ENCODE results near the gene LSMEM2. TPM values are rescaled to one million over a fixed set of nuclear protein-coding genes. Genes with fewer than 3 reads are reported as not detected.

LSMEM2 gene
- total RNA-seq, 2 donors from 2014 or later: not detected

Other genes with a start within 250 kb of the LSMEM2 start
- 100 to 1,000 TPM; 104 to 114 TPM for gene RBM5, start 190.2 kb upstream of the LSMEM2 start, total RNA-seq
- 10 to 100 TPM; 14.7 to 24.0 TPM for gene SEMA3F, start 123.8 kb upstream of the LSMEM2 start, total RNA-seq
- not detected for gene GNAT1, start 87.5 kb upstream of the LSMEM2 start, total RNA-seq
- under 1 TPM; 0.24 to 0.40 TPM for gene SLC38A3, start 73.8 kb upstream of the LSMEM2 start, total RNA-seq
- gene GNAI2, start 42.9 kb upstream of the LSMEM2 start, total RNA-seq: 10 to 100 TPM; 48.7 to 77.4 TPM
- 10 to 100 TPM; 51.6 to 57.0 TPM for gene SEMA3B, start 9.9 kb upstream of the LSMEM2 start, total RNA-seq
- 100 to 1,000 TPM in 1 of 2 donors, 10 to 100 TPM in 1; 52.8 to 129 TPM for gene IFRD2, start 13.3 kb downstream of the LSMEM2 start, total RNA-seq
- 1 to 10 TPM; 2.5 to 4.2 TPM for gene HYAL3, start 20.3 kb downstream of the LSMEM2 start, total RNA-seq
- 1 to 10 TPM; 6.7 to 10.0 TPM for gene NAA80, start 20.3 kb downstream of the LSMEM2 start, total RNA-seq
- gene HYAL1, start 24.5 kb downstream of the LSMEM2 start, total RNA-seq: 10 to 100 TPM in 1 of 2 donors, 1 to 10 TPM in 1; 9.0 to 15.2 TPM
- gene HYAL2, start 43.7 kb downstream of the LSMEM2 start, total RNA-seq: 10 to 100 TPM; 31.3 to 37.1 TPM
- gene TUSC2, start 49.1 kb downstream of the LSMEM2 start, total RNA-seq: 10 to 100 TPM; 26.1 to 39.5 TPM
- gene RASSF1, start 61.7 kb downstream of the LSMEM2 start, total RNA-seq: 10 to 100 TPM; 20.6 to 28.2 TPM
- gene ZMYND10, start 66.6 kb downstream of the LSMEM2 start, total RNA-seq: 1 to 10 TPM in 1 of 2 donors, under 1 TPM in 1; 0.37 to 1.5 TPM
- 10 to 100 TPM; 23.2 to 29.6 TPM for gene NPRL2, start 71.7 kb downstream of the LSMEM2 start, total RNA-seq
- gene CYB561D2, start 71.8 kb downstream of the LSMEM2 start, total RNA-seq: 10 to 100 TPM; 30.9 to 46.2 TPM
- 10 to 100 TPM; 42.1 to 45.0 TPM for gene TMEM115, start 80.4 kb downstream of the LSMEM2 start, total RNA-seq
- gene CACNA2D2, start 224.5 kb downstream of the LSMEM2 start, total RNA-seq: 1 to 10 TPM; 2.4 to 3.3 TPM